Osteoblast (primary cell): ENCODE measurements around the gene PRSS21. TPM values are rescaled to one million over a fixed set of nuclear protein-coding genes. Genes with fewer than 3 reads are reported as not detected.
A peak's percentile ranks its signal among the peaks of the same experiment; 100 is the strongest.

Source experiments
- DNase-seq: peaks from one replicate; pipeline ENCODE4 v3.0.0; 2011; ENCODE audit warnings: low spot score, mixed read lengths; ENCODE audit not compliant: insufficient read length; ENCODE audit errors: missing footprints
- H2AFZ ChIP-seq: 2 replicates; pipeline ENCODE4 v1.6.0; 2011; ENCODE audit warnings: mild to moderate bottlenecking, low read length
- H3K27ac ChIP-seq: 2 replicates; pipeline ENCODE4 v1.5.1; 2011; ENCODE audit warnings: mild to moderate bottlenecking, low read depth, low read length, moderate library complexity
- H3K27me3 ChIP-seq: 2 replicates; pipeline ENCODE4 v1.6.0; 2012; ENCODE audit warnings: mild to moderate bottlenecking, control low read depth, inconsistent platforms, low read length, moderate library complexity; ENCODE audit not compliant: insufficient read depth
- H3K36me3 ChIP-seq: 2 replicates; pipeline ENCODE4 v1.5.1; 2011; ENCODE audit warnings: mild to moderate bottlenecking, low read length, control low read depth, moderate library complexity; ENCODE audit not compliant: insufficient read depth
- H3K4me1 ChIP-seq: 2 replicates; pipeline ENCODE4 v1.5.1; 2011; ENCODE audit warnings: mild to moderate bottlenecking, low read length, control low read depth, moderate library complexity; ENCODE audit not compliant: insufficient read depth
- H3K4me2 ChIP-seq: 2 replicates; pipeline ENCODE4 v1.6.0; 2011; ENCODE audit warnings: mild to moderate bottlenecking, low read length; ENCODE audit not compliant: insufficient read depth
- H3K4me3 ChIP-seq: fragments of 200-600 bp; sonication (generic); 3 replicates; pipeline ENCODE4 v1.5.1; 2012; ENCODE audit warnings: mild to moderate bottlenecking, low read length, inconsistent platforms; ENCODE audit not compliant: insufficient read depth
- H3K79me2 ChIP-seq: 2 replicates; pipeline ENCODE4 v1.6.0; 2012; ENCODE audit warnings: mild to moderate bottlenecking, low read length, control low read depth, inconsistent platforms; ENCODE audit not compliant: insufficient read depth
- H3K9me3 ChIP-seq: 2 replicates; pipeline ENCODE4 v1.5.1; 2011; ENCODE audit warnings: low read depth, low read length, control low read depth
- H4K20me1 ChIP-seq: 2 replicates; pipeline ENCODE4 v1.6.0; 2012; ENCODE audit warnings: mild to moderate bottlenecking, low read length, control low read depth; ENCODE audit not compliant: insufficient read depth
- CTCF ChIP-seq: IDR thresholded peaks from 2 replicates; pipeline ENCODE4 v1.5.1; 2011; ENCODE audit warnings: mild to moderate bottlenecking, low read depth, low read length, moderate library complexity; ENCODE audit errors: extremely low read depth
- total RNA-seq: library from RNA; depleted of rRNA; stranded (reverse); fragments of >200 nt; gene quantifications from 2 replicates; pipeline ENCODE4 v1.2.3, GENCODE V29; 2012

The PRSS21 gene
- total RNA-seq, 1 donor = not detected

- peak overlapping the region; percentile 98 for H2AFZ ChIP-seq
- no peak for TF ChIP-seq CTCF
- DNase-seq = peak; percentile 92
- peaks cover 25% of the 10 kb centered on the region for H3K4me1 ChIP-seq
- H3K79me2 ChIP-seq = peaks cover 56% of the 10 kb centered on the region
- H3K9me3 ChIP-seq = no peaks in the 10 kb centered on the region
- H3K4me2 ChIP-seq = peak overlapping the region; percentile 91
- H4K20me1 ChIP-seq = peaks cover 18% of the 10 kb centered on the region
- no peaks in the 10 kb centered on the region for H3K27me3 ChIP-seq
- peak overlapping the region; percentile 98 for H3K4me3 ChIP-seq
- H3K27ac ChIP-seq = peak overlapping the region; percentile 99
- H3K36me3 ChIP-seq = peaks cover 23% of the 10 kb centered on the region
Measured at GRCh38 chr16:2777903-2778629, 39.0 kb upstream of the PRSS21 start.

GRCh38 chr16:2778630-2778958 is 38.4 kb upstream of the PRSS21 start:
- Histone ChIP-seq H3K27me3 (no peaks in the 10 kb centered on the region), H3K4me1 (peaks cover 20% of the 10 kb centered on the region), H3K9me3 (no peaks in the 10 kb centered on the region), H3K27ac (no peak overlapping the region), H3K36me3 (peaks cover 17% of the 10 kb centered on the region), H3K79me2 (peaks cover 51% of the 10 kb centered on the region), H3K4me3 (peak overlapping the region; percentile 98), H4K20me1 (peaks cover 17% of the 10 kb centered on the region), H3K4me2 (peak overlapping the region; percentile 91), H2AFZ (no peak overlapping the region)
- no peak for TF ChIP-seq CTCF
- DNase-seq = no peak

- no peak for TF ChIP-seq CTCF
- no peaks in the 10 kb centered on the region for H3K9me3 ChIP-seq
- H3K27me3 ChIP-seq = peaks cover 4% of the 10 kb centered on the region
- H2AFZ ChIP-seq = no peak overlapping the region
- no peak overlapping the region for H3K4me2 ChIP-seq
- peaks cover 13% of the 10 kb centered on the region for H4K20me1 ChIP-seq
- no peak overlapping the region for H3K27ac ChIP-seq
- H3K36me3 ChIP-seq = peaks cover 13% of the 10 kb centered on the region
- H3K79me2 ChIP-seq = peaks cover 43% of the 10 kb centered on the region
- DNase-seq = peak; percentile 38
- H3K4me1 ChIP-seq = peaks cover 19% of the 10 kb centered on the region
- H3K4me3 ChIP-seq = no peak overlapping the region
Measured at GRCh38 chr16:2779151-2779920, 37.7 kb upstream of the PRSS21 start.
